ENCODE results near the gene YY1.

DNA sequence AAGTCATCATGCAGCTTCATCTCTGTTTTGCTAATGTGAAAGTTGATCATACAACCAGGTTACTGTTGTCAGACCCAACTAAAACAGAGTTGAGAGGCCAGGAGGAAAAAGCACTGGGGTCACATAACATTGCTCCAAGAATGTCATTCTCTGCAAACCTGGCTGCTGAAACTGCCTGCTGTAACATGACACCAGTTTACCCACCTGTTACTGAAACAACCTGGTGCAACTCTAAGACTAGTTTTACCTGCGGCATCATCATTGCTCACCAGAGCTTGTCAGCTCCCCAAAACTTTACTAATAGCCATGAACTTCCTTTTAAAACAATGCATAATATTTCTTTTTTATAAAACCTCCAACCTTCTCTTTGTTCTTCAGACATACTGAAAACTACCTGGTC, 48.8 kb upstream of the YY1 start:
- TF ChIP-seq, protein P1, sequence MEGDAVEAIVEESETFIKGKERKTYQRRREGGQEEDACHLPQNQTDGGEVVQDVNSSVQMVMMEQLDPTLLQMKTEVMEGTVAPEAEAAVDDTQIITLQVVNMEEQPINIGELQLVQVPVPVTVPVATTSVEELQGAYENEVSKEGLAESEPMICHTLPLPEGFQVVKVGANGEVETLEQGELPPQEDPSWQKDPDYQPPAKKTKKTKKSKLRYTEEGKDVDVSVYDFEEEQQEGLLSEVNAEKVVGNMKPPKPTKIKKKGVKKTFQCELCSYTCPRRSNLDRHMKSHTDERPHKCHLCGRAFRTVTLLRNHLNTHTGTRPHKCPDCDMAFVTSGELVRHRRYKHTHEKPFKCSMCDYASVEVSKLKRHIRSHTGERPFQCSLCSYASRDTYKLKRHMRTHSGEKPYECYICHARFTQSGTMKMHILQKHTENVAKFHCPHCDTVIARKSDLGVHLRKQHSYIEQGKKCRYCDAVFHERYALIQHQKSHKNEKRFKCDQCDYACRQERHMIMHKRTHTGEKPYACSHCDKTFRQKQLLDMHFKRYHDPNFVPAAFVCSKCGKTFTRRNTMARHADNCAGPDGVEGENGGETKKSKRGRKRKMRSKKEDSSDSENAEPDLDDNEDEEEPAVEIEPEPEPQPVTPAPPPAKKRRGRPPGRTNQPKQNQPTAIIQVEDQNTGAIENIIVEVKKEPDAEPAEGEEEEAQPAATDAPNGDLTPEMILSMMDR (IDR thresholded peaks at IDR 0.05) = no peak
- TF ChIP-seq POLR2A (IDR thresholded peaks at IDR 0.05) = no peak
- TF ChIP-seq POLR2AphosphoS5 (IDR thresholded peaks at IDR 0.05) = no peak
- TF ChIP-seq EP300 (IDR thresholded peaks at IDR 0.05) = no peak

Data from sigmoid colon (tissue), 4 donors.